Measurements from ENCODE around the gene GHR. TPM values are rescaled to one million over a fixed set of nuclear protein-coding genes. Genes with fewer than 3 reads are reported as not detected.

GHR gene
- polyA plus RNA-seq, 1 donor from 2014 or later: 0.31 TPM

DNA sequence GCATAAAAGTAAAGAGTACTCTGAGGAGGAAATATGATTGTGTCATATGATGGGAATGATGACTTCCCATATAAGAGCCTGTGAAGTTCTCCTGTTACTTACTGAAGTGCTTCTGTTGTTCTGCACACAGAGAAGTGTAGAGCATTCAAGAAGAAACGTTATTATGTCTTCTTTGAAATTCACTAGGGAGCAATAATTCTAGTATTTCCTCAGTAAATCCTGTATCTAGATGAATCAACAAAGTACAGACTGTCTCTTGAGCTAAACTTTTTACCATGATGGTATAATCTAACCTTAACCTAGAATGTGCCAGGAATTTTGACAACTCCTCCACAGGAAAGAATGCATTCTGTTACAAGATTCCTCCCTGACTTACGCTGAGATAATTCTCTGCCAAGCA is 18.9 kb upstream of the GHR start:
- Histone ChIP-seq H4K20me1 (ENCODE audit: insufficient read depth) (no peaks in the 10 kb centered on the region), H3K9me2 (ENCODE audit: insufficient read depth, low read length) (no peaks in the 10 kb centered on the region), H3K27me3 (ENCODE audit: insufficient read depth, low read depth, low read length) (no peaks in the 10 kb centered on the region), H3K9ac (ENCODE audit: low read length) (no peak overlapping the region), H3K79me2 (replicated peaks; ENCODE audit: insufficient read depth, low read length) (no peaks in the 10 kb centered on the region), H3K9me3 (ENCODE audit: low read length) (no peaks in the 10 kb centered on the region), H2AFZ (ENCODE audit: low read depth, low read length) (no peak overlapping the region), H3K4me2 (ENCODE audit: low read length) (no peak overlapping the region), H3K36me3 (ENCODE audit: insufficient read depth, low read length) (no peaks in the 10 kb centered on the region), H3F3A (ENCODE audit: insufficient read depth, low read length, poor library complexity, severe bottlenecking) (no peaks in the 10 kb centered on the region), H3K4me3 (ENCODE audit: low read length) (no peak overlapping the region), H3K27ac (ENCODE audit: low read length) (no peak overlapping the region)
- TF ChIP-seq MXI1 (conservative IDR thresholded peaks at IDR 0.05; ENCODE audit: poor library complexity, severe bottlenecking) (no peak), SMC3 (conservative IDR thresholded peaks at IDR 0.05; ENCODE audit: poor library complexity) (no peak), TAF1 (IDR thresholded peaks at IDR 0.05; ENCODE audit: low read depth) (no peak), POLR2AphosphoS5 (IDR thresholded peaks at IDR 0.05) (no peak), EP300 (conservative IDR thresholded peaks at IDR 0.05; ENCODE audit: poor library complexity, severe bottlenecking) (no peak), EZH2 (IDR thresholded peaks at IDR 0.05; ENCODE audit: borderline replicate concordance, insufficient read depth, low read length, poor library complexity, severe bottlenecking) (no peak), RAD21 (conservative IDR thresholded peaks at IDR 0.05) (no peak)
- TF ChIP-seq, protein P1, sequence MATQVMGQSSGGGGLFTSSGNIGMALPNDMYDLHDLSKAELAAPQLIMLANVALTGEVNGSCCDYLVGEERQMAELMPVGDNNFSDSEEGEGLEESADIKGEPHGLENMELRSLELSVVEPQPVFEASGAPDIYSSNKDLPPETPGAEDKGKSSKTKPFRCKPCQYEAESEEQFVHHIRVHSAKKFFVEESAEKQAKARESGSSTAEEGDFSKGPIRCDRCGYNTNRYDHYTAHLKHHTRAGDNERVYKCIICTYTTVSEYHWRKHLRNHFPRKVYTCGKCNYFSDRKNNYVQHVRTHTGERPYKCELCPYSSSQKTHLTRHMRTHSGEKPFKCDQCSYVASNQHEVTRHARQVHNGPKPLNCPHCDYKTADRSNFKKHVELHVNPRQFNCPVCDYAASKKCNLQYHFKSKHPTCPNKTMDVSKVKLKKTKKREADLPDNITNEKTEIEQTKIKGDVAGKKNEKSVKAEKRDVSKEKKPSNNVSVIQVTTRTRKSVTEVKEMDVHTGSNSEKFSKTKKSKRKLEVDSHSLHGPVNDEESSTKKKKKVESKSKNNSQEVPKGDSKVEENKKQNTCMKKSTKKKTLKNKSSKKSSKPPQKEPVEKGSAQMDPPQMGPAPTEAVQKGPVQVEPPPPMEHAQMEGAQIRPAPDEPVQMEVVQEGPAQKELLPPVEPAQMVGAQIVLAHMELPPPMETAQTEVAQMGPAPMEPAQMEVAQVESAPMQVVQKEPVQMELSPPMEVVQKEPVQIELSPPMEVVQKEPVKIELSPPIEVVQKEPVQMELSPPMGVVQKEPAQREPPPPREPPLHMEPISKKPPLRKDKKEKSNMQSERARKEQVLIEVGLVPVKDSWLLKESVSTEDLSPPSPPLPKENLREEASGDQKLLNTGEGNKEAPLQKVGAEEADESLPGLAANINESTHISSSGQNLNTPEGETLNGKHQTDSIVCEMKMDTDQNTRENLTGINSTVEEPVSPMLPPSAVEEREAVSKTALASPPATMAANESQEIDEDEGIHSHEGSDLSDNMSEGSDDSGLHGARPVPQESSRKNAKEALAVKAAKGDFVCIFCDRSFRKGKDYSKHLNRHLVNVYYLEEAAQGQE (IDR thresholded peaks at IDR 0.05; ENCODE audit: borderline replicate concordance): no peak
- TF ChIP-seq, protein P2, sequence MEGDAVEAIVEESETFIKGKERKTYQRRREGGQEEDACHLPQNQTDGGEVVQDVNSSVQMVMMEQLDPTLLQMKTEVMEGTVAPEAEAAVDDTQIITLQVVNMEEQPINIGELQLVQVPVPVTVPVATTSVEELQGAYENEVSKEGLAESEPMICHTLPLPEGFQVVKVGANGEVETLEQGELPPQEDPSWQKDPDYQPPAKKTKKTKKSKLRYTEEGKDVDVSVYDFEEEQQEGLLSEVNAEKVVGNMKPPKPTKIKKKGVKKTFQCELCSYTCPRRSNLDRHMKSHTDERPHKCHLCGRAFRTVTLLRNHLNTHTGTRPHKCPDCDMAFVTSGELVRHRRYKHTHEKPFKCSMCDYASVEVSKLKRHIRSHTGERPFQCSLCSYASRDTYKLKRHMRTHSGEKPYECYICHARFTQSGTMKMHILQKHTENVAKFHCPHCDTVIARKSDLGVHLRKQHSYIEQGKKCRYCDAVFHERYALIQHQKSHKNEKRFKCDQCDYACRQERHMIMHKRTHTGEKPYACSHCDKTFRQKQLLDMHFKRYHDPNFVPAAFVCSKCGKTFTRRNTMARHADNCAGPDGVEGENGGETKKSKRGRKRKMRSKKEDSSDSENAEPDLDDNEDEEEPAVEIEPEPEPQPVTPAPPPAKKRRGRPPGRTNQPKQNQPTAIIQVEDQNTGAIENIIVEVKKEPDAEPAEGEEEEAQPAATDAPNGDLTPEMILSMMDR (IDR thresholded peaks at IDR 0.05; ENCODE audit: poor library complexity, severe bottlenecking): no peak

DNA sequence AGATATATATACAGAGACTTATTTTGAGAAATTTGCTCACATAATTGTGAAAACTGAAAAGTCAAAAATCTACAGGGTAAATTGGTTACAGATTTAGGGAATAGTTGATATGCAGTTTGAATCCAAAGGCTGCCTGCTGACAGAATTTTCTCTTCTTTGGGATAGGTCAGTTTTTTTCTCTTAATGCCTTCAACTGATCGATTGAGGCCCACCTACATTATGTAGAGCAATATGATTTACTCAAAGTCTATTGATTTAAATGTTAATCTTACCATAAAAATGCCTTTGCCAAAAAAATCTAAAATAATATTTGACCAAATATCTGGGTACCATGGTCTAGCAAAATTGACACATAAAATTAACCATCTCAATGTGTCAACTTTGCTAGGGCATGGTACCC is 3.9 kb upstream of the GHR start:
- no peak overlapping the region for H3K4me3 ChIP-seq (ENCODE audit: low read length)
- peaks cover 5% of the 10 kb centered on the region for H3F3A ChIP-seq (ENCODE audit: insufficient read depth, low read length, poor library complexity, severe bottlenecking)
- TF ChIP-seq POLR2AphosphoS5 (IDR thresholded peaks at IDR 0.05) (no peak), SMC3 (conservative IDR thresholded peaks at IDR 0.05; ENCODE audit: poor library complexity) (no peak)
- TF ChIP-seq, protein P2 (IDR thresholded peaks at IDR 0.05; ENCODE audit: poor library complexity, severe bottlenecking): no peak

More for the DNA sequence above, 3.9 kb upstream of the GHR start:
- no peaks in the 10 kb centered on the region for H4K20me1 ChIP-seq (ENCODE audit: insufficient read depth)
- no peaks in the 10 kb centered on the region for H3K9me2 ChIP-seq (ENCODE audit: insufficient read depth, low read length)
- no peaks in the 10 kb centered on the region for H3K36me3 ChIP-seq (ENCODE audit: insufficient read depth, low read length)
- no peak overlapping the region for H3K27ac ChIP-seq (ENCODE audit: low read length)
- H3K27me3 ChIP-seq (ENCODE audit: insufficient read depth, low read depth, low read length): peaks cover under 1% of the 10 kb centered on the region
- no peak overlapping the region for H3K9ac ChIP-seq (ENCODE audit: low read length)
- no peaks in the 10 kb centered on the region for H3K9me3 ChIP-seq (ENCODE audit: low read length)
- H3K79me2 ChIP-seq (replicated peaks; ENCODE audit: insufficient read depth, low read length): no peaks in the 10 kb centered on the region
- H3K4me2 ChIP-seq (ENCODE audit: low read length): no peak overlapping the region
- H2AFZ ChIP-seq (ENCODE audit: low read depth, low read length): no peak overlapping the region

All from neural cell (in vitro differentiated cells).